NB4 (cell line): ENCODE measurements around the gene ACOX2.

ENCODE experiments used
- CTCF ChIP-seq: IDR thresholded peaks from one replicate; pipeline ENCODE4 v1.5.1; 2012; ENCODE audit warnings: low read depth, low read length
- MAX ChIP-seq: IDR thresholded peaks from 2 replicates; pipeline ENCODE4 v1.6.1; 2011; ENCODE audit warnings: low read depth, low read length

- no peak for TF ChIP-seq CTCF
- no peak for TF ChIP-seq MAX
Observed at GRCh38 chr3:58490860-58491501, 46.0 kb downstream of the ACOX2 start.
